ENCODE results near the gene ARAP1.

GRCh38 chr11:72767203-72768062, 15.2 kb upstream of the ARAP1 start:
- no peak for TF ChIP-seq CTCF (IDR thresholded peaks at IDR 0.05)
- no peak for TF ChIP-seq POLR2A (IDR thresholded peaks at IDR 0.05)
